Limb (tissue), 2 donors: Measurements from ENCODE around the gene PMEL.
"Not testable (repeated sequence)": the region's sequence is repeated elsewhere in the genome, so short reads cannot be mapped to it uniquely, and the experiment has no call there.

ENCODE experiments used
- DNase-seq, 2 donors: peaks; one replicate each; pipeline ENCODE4 v3.0.0-alpha.2; 2016; ENCODE audit errors: extremely low spot score in 2 of 2

Gene PMEL

DNA sequence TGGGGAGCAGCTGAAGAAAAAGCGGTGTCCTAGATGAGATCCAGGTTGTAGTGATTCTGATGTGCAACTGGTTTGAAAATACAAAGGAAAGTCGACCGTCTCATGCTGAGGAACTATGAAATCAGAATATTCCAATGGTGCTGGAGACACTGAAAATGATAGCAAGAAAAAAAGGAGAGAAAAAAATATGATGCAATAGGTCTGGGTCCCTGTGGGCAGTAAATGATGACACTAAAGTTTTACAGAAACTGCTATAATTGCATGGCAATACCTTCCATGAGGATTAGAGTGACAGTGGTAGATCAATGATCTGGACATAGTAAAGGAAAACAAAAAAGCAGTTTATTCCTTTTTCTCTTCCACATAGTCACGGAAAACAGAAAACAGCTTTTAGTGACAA lies 40.5 kb downstream of the PMEL start:
- no peak for DNase-seq

GRCh38 chr12:55923648-55924047 lies 42.2 kb downstream of the PMEL start:
- not testable (repeated sequence) for DNase-seq

GRCh38 chr12:55922126-55922525 lies 43.7 kb downstream of the PMEL start:
- DNase-seq = no peak

DNA sequence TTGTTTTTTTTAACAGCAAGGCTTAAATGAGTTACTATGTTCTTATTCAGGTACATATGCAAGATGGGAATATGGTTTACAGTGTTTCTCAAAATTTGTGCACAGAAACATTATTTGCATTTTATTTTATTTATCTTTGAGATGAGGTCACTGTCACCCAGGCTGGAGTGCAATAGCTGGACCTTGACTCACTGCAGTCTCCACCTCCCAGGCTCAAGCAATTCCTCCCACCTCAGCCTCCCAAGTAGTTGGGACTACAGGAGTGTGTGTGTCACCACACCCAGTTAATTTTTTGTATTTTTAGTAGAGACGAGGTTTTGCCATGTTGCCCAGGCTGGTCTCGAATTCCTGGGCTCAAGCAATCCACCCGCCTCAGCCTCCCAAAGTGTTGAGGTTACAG lies 46.8 kb downstream of the PMEL start:
- DNase-seq = not testable (repeated sequence)

DNA sequence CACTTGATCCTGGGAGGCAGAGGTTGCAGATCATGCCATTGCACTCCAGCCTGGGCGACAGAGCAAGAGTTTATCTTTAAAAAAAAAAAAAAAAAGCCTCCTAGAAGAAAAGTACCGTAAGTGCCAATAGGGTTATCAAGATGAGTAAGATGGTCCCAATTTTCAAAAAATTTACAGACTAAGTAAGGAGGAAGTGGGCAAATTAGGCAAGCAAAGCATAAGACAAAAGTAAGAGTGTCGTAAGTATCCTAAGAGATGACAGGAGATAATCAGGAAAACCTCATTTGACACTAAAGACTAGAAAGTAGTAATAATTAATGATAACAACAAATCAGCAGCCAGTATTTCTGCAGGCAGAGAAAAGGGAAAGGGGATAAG lies 50.4 kb downstream of the PMEL start:
- no peak for DNase-seq

DNA sequence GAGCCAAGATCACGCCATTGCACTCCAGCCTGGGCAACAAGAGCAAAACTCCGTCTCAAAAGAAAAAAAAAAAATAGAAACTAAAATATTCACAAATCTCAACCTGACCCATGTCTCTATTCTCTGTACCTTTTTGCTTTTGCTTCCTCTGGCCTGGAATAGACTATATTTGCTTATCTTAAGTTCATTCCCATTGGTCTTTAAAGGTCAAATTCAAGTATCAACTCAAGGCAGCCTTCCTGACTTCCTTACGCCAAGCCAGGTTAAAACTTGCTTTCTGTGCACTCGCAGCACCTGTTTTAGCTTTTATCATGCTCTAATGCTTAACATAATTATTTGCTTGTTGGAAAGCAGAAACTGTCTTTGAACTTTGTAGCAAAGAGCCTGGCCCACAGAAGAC lies 52.9 kb downstream of the PMEL start:
- no peak for DNase-seq

- no peak for DNase-seq
Observed at GRCh38 chr12:55909513-55909884, 56.3 kb downstream of the PMEL start.

DNA sequence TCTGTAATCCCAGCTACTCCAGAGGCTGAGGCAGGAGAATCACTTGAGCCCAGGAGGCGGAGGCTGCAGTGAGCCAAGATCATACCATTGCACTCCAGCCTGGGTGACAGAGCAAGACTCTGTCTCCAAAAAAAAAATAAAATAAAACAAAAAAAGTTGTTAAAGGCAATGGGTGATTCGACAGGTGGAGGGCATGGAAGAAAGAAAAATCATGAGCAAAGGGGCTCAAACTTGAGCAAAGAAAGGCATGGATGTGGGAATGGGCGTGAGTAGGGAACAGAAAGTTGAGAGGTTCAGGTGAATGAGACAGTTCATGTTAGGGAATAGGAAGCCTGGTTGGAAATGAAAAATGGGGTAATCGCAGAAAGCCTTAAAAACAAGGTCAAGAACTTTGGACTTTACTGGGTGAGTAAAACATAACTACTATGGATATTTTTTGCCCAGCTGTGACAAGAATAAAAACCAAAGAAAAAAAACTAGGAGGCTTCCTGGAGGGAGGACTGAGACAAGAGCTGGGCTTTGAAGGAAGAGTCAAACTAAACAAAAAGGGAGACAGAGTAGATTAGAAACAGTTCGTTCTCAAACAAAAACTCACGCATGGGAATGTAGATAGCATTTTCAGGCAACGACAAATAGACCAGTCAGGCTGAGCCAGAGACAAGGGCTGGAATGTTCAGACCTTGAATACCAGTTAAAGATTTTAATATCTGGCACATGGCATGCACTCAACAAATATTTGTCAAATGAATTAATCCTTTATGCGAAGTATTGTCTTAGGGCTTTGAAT lies 56.9 kb downstream of the PMEL start:
- no peak for DNase-seq

DNA sequence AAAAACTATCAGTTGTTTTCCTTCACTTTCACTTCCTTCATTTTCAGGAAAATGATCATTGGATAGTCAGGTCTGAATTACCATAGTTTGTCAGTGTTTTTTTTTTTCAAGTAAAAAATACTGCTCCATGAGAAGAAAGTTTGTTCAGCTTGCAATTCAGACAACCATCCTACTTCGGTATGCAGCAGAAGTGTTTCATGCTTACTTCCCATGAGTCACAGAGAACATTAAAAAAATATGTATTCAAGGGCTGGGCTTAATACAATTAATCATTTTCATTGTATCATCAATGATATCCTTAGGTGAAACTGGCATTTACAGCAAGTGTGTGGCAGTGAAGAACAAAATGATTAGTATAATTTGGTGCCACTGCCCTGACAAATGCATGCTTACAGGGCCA lies 59.8 kb downstream of the PMEL start:
- no peak for DNase-seq
